Gastrocnemius medialis (tissue), 4 donors: ENCODE data around the gene ZNF268. TPM values are rescaled to one million over a fixed set of nuclear protein-coding genes. Genes with fewer than 3 reads are reported as not detected.

Source experiments
- ATAC-seq, 2 donors: fragments of 150-250 bp; one replicate each; pipeline ENCODE4 v1.9.1; 2016
- DNase-seq, 2 donors: peaks; one replicate each; pipeline ENCODE4 v3.0.0-alpha.2; 2019
- H3K27ac ChIP-seq, 4 donors: fragments of 200-600 bp; sonication (generic); 1 replicate in 1 of 4; 2 replicates in 3 of 4; pipeline ENCODE4 v1.5.1; 2016 to 2018; ENCODE audit warnings: mild to moderate bottlenecking in 2 of 4, moderate library complexity in 1 of 4
- H3K27me3 ChIP-seq, 3 donors: fragments of 200-600 bp; sonication (generic) in 2 of 3; 1 replicate in 1 of 3; 2 replicates in 2 of 3; pipeline versions ENCODE4 v1.5.1 to v1.6.0; 2016 to 2019; ENCODE audit warnings: mild to moderate bottlenecking in 1 of 3, moderate library complexity in 1 of 3
- H3K36me3 ChIP-seq, 2 donors: fragments of 200-600 bp; sonication (generic) in 1 of 2; one replicate each; pipeline ENCODE4 v1.5.1; 2017 to 2018
- H3K4me1 ChIP-seq, 2 donors: fragments of 200-600 bp; sonication (generic) in 1 of 2; one replicate each; pipeline ENCODE4 v1.5.1; 2016 to 2017; ENCODE audit warnings: mild to moderate bottlenecking in 2 of 2
- H3K4me3 ChIP-seq, 4 donors: fragments of 200-600 bp; sonication (generic) in 3 of 4; 1 replicate in 1 of 4; 2 replicates in 3 of 4; pipeline ENCODE4 v1.5.1; 2016 to 2019; ENCODE audit warnings: mild to moderate bottlenecking in 2 of 4
- H3K9me3 ChIP-seq, 3 donors: fragments of 200-600 bp; sonication (generic) in 2 of 3; 1 replicate in 1 of 3; 2 replicates in 2 of 3; pipeline ENCODE4 v1.5.1; 2016 to 2019
- POLR2A ChIP-seq, 2 donors: fragments of 450-650 bp; IDR thresholded peaks; one replicate each; pipeline ENCODE4 v1.6.1; 2017; ENCODE audit warnings: antibody characterized with exemption in 2 of 2, mild to moderate bottlenecking in 2 of 2, moderate library complexity in 2 of 2
- in situ Hi-C, 4 donors: fragments of 200-750 bp; cut with MboI; loops; one replicate each; pipeline versions ENCODE4 v1.15.0 to v1.8.0; 2017; ENCODE audit warnings: low sequenced_read_pairs in 4 of 4
- intact Hi-C: fragments of 100-400 bp; cut with DNase I; formaldehyde crosslinking; loops from one replicate; pipeline ENCODE4 v1.15.1; 2023; ENCODE audit warnings: low total_unique reads
- total RNA-seq, 4 donors: library from RNA; depleted of rRNA; stranded (reverse); fragments of >200 nt; gene quantifications; one replicate each; pipeline versions ENCODE4 v1.1.0 to v1.2.3, GENCODE V29; 2016
- TF ChIP-seq, protein P1 (sequence below), 5 experiments: fragments of 450-650 bp in 3 of 5; fragments of 200-600 bp in 2 of 5; sonication (generic) in 2 of 5; IDR thresholded peaks in 4 of 5; conservative IDR thresholded peaks in 1 of 5; 1 replicate in 4 of 5; 2 replicates in 1 of 5; pipeline ENCODE4 v1.5.1; 2016 to 2019; ENCODE audit warnings: antibody characterized with exemption in 5 of 5, mild to moderate bottlenecking in 3 of 5, moderate library complexity in 3 of 5

ZNF268 gene
- total RNA-seq, 4 donors from 2014 or later: 3.8 to 8.9 (median 4.3) TPM

- Histone ChIP-seq H3K27ac (no peak overlapping the region), H3K4me1 (no peaks in the 10 kb centered on the region), H3K9me3 (no peaks in the 10 kb centered on the region), H3K4me3 (no peak overlapping the region), H3K36me3 (no peaks in the 10 kb centered on the region), H3K27me3 (peaks cover 0 to 3% (median 0%) of the 10 kb centered on the region in 3 donors)
- no peak for TF ChIP-seq POLR2A (IDR thresholded peaks at IDR 0.05)
- TF ChIP-seq, protein P1, sequence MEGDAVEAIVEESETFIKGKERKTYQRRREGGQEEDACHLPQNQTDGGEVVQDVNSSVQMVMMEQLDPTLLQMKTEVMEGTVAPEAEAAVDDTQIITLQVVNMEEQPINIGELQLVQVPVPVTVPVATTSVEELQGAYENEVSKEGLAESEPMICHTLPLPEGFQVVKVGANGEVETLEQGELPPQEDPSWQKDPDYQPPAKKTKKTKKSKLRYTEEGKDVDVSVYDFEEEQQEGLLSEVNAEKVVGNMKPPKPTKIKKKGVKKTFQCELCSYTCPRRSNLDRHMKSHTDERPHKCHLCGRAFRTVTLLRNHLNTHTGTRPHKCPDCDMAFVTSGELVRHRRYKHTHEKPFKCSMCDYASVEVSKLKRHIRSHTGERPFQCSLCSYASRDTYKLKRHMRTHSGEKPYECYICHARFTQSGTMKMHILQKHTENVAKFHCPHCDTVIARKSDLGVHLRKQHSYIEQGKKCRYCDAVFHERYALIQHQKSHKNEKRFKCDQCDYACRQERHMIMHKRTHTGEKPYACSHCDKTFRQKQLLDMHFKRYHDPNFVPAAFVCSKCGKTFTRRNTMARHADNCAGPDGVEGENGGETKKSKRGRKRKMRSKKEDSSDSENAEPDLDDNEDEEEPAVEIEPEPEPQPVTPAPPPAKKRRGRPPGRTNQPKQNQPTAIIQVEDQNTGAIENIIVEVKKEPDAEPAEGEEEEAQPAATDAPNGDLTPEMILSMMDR (IDR thresholded peaks at IDR 0.05 in 4 of 5, conservative IDR thresholded peaks at IDR 0.05 in 1 of 5): no peak
- ATAC-seq (no peak), DNase-seq (no peak)
- in situ Hi-C loops (no loop called here), intact Hi-C loops (no loop called here)
Measured at GRCh38 chr12:133231001-133231400, 49.7 kb downstream of the ZNF268 start.

DNA sequence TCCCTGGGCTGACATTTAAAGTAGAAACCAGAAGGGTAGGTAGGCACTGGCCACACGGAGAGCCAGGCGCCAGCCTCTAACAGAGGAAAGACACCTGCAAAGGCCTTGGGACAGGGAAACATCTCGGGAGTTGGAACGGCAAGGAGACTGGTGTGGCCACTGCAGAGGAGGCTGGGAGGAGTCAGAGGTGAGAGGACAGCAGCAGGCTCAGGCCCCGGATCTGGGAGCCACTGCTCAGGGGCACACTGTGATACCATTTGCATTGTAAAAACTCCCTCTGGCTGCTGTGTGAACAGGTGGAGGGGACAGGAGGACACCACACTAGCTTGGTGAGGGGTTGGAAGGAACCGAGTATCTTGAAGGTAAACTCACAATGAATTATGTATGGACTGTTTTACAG is 51.7 kb downstream of the ZNF268 start:
- Histone ChIP-seq H3K27ac (no peak overlapping the region), H3K27me3 (peaks cover 0 to 3% (median 0%) of the 10 kb centered on the region in 3 donors), H3K4me3 (no peak overlapping the region), H3K4me1 (no peaks in the 10 kb centered on the region), H3K9me3 (peaks cover 0 to 9% (median 0%) of the 10 kb centered on the region in 3 donors), H3K36me3 (no peaks in the 10 kb centered on the region)
- ATAC-seq: no peak
- no peak for TF ChIP-seq POLR2A (IDR thresholded peaks at IDR 0.05)
- TF ChIP-seq, protein P1 (IDR thresholded peaks at IDR 0.05 in 4 of 5, conservative IDR thresholded peaks at IDR 0.05 in 1 of 5): no peak
- DNase-seq: no peak
- in situ Hi-C loops (no loop called here), intact Hi-C loops (no loop called here)

DNA sequence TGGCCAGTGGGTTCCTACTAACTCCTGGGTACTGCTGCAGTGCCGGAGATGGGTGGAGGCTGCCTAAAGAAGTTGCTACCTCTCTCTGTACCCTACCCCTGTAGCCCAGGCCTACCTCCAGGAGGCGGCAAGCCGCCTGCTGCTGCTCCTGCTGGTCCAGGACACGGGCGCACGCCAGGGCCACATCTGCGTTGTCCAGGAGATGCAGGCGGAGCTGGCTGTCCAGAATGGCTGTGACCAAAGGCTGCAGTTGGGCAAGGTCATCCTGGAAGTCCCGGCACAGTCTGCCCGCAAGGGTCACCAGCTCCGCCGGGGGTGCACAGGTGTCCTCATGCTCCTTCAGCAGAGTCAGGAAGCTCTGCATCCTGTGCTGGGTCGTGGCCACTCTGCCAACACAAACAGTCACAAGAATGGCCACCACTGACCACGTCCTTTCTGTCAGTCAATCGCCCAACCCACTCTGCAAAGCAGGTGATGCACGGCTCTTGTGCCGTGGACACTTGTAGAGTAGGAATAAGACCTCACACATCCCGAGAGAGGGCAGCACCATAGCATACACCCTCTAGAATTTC is 52.8 kb downstream of the ZNF268 start:
- in situ Hi-C loops (no loop called here), intact Hi-C loops (no loop called here)
- Histone ChIP-seq H3K27me3 (peaks cover 0 to 3% (median 0%) of the 10 kb centered on the region in 3 donors), H3K27ac (no peak overlapping the region), H3K4me3 (no peak overlapping the region), H3K4me1 (no peaks in the 10 kb centered on the region), H3K9me3 (peaks cover 0 to 9% (median 0%) of the 10 kb centered on the region in 3 donors), H3K36me3 (no peaks in the 10 kb centered on the region)
- DNase-seq (no peak), ATAC-seq (no peak)
- TF ChIP-seq, protein P1 (IDR thresholded peaks at IDR 0.05 in 4 of 5, conservative IDR thresholded peaks at IDR 0.05 in 1 of 5): no peak
- TF ChIP-seq POLR2A (IDR thresholded peaks at IDR 0.05): no peak

DNA sequence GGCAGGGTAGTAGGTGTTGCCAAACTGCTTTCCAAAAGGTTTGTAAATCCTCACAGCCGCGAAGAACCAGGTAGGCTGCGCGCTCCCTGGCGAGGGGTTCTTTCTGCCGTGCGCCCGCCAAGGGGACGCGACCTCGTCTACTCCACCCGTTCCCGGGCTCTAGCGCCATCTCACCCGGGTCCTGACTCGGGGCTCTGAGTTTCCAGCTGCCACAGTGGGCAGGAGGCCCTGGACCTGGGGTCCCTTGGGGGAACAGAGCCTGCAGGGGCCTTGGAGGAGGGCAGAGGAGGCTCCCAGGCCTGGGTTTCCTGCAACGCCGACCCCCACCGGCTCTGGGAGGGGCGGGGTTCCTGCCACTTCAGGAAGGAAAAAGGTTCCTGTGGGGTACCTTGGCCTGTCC is 53.7 kb downstream of the ZNF268 start:
- H3K36me3 ChIP-seq: no peaks in the 10 kb centered on the region
- ATAC-seq (no peak), DNase-seq (no peak)
- in situ Hi-C loops: no loop called here
- no peaks in the 10 kb centered on the region for H3K4me1 ChIP-seq
- H3K4me3 ChIP-seq: no peak overlapping the region
- no peak overlapping the region for H3K27ac ChIP-seq
- intact Hi-C loops: no loop called here
- TF ChIP-seq, protein P1 (IDR thresholded peaks at IDR 0.05 in 4 of 5, conservative IDR thresholded peaks at IDR 0.05 in 1 of 5): no peak
- TF ChIP-seq POLR2A (IDR thresholded peaks at IDR 0.05): no peak
- H3K9me3 ChIP-seq: peaks cover 0 to 9% (median 0%) of the 10 kb centered on the region in 3 donors
- peaks cover 0 to 3% (median 0%) of the 10 kb centered on the region in 3 donors for H3K27me3 ChIP-seq
